Stimulated activated CD8-positive, alpha-beta memory T cell treated with anti-CD3 and anti-CD28 coated beads, Interleukin-4, amount 100 ng/mL, for 1 hour (primary cell): Measurements from ENCODE around the gene SYNGAP1.
A peak's percentile ranks its signal among the peaks of the same experiment; 100 is the strongest.

ENCODE experiments used
- DNase-seq, 2 donors: peaks; one replicate each; pipeline ENCODE4 v3.0.0-alpha.2; 2020; ENCODE audit warnings: low read depth in 2 of 2, low spot score in 1 of 2

Gene SYNGAP1

DNA sequence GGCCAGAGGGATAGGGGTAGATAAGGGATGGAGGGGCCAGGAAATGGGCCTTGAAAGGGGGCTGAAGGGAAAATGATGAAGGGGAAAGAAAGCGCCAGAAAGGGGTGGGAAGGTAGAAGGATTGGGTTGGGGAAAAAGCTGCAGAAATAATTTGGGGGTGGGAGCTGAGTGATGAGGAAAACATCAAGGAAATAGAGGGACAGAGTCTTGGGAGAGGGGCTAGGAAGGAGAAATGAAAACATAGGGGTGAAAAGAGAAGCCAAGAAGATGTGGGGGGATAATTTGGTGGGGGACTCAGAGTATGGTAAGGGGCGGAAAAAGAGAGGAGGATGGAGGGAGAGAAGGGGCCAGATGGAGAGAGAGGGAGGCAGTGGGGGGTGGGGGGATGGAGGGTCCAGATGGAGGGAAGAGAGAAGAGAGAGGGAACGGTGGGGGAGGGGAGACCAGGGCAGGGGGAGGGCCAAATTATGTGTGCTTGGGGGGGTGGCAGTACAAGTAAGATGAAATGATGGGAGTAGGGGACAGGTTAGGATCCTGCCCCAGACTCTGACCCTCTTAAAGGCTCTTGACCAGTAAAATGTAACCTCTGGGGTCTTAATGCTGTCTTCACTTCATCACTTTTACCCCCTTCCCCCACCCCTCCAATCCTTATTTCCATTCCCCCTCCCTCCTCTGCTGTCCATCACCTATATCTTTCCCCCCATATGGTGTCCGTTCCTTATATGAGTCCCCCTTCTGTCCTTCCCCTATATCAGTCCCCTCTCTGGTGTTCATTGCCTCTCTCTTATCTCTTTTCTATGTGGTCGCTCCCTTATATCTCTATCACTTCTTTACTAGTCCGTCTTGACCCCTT lies 852 bp downstream of the SYNGAP1 start:
- DNase-seq: no peak

DNA sequence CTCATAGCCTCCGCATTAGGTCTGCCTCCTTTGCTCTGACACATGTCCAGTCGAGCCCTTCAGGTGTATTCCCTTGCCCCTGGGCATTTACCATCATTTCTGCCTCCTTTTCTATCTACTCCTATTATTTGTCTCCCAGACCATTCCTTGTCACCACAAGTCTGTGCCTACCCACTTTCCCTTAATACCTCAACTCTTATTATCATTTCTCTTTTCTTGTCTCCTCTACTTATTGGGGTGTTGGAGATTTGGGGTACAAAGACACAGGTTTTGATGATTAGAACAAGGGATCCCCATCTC lies 1.4 kb downstream of the SYNGAP1 start:
- DNase-seq: no peak

DNA sequence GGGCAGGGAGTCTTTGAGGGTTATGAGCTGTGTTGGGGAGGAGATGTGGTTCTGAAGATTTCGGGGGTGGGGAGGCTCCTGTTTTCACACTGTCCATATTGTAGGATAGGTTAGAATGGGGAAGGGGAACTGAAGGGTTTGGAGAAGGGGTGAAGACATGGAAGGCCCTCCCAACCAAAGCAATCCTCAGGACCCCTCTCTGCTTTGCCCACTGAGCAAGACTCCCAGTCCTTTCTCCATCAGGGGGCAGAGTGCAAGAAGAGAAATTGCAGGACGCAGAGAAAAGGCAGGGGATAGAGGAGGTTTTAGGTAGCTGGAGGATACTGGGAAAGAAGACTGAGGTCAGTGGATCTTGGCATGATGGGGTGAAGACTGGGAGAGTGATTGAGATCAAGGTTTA lies 3.9 kb downstream of the SYNGAP1 start:
- DNase-seq: no peak

DNA sequence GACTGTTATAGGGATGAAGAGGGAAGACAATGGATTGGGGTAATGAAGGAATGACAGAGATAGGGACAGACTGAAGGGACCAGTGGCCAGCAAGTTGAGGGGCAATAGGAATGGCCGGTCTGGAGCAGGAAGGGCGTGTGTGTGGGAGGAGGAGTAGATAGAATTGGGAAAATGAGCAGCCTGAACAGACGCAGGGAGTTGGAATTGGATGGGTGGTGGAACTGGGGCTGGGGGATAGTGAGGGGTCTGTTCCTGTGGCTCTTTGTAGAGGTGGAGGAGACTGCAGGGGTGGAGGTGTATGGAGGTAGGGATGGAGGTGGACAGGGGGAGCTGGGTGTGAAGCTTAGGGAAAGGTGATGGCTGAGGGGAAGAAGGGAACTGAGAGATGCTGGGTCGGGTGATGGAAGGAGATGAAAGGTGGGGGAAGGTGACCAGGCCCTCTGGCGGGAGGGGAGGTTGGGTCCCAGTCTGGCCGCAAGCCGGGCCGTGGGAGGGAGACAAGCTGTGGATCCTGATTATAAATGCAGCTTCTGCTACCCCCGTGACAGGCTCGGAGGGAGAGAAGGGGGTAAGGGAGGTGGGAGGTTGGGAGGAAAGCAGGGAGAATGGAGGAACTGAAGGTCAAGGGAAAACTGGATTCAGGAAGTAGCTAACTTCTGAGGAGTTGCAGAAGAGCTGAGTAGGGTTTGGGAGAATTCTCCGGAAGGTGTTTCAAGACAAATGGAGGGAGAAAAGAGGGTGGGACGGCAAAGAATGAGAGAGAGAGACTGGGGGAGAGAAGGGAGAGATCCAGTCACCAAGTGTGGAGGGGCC lies 5.2 kb downstream of the SYNGAP1 start:
- DNase-seq: no peak

DNA sequence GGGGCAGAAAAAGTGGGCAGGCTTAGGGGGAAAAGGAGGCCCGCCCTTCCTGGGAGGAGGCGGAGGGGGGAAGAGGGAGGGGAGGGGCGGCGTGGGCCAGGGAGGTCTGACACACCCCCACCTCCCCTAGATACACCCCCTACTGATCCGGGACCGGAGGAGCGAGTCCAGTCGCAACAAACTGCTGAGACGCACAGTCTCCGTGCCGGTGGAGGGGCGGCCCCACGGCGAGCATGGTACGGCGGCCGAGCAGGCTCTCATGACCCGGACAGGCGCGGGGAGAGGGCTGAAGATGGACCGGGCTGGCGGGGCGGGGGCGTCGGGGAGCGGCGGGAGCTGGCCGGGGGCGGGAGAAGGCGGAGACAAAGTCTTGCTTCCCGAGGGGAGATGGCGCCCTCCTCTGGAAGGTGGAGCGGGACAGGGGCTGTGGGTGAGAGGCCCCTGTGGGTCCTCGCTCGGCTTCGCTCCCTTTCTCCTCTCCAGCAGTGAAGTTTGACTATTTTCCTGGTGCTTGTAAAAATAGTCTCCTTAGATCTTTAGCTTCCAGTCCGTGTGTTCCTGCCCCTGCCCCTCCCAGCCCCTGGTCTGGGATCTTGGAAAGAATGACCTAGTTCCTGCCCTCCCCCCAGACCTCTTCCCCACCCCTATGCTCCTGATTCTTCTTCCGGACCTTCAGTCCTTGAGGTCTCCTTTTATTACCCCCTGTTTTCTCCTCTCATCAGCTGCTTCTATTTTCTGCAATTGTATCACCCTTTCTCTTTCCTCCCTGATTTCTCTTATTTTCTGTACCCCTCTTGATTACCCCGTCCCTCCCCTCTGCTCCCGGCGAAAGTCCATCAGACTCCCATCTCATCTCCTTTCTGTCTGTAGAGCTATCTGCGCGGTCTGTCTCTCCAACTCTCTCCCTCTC lies 6.1 kb downstream of the SYNGAP1 start:
- peak; percentile 60 to 67 for DNase-seq

GRCh38 chr6:33426590-33427511 lies 7.0 kb downstream of the SYNGAP1 start:
- DNase-seq: no peak

- DNase-seq: no peak
Observed at GRCh38 chr6:33427585-33428223, 7.8 kb downstream of the SYNGAP1 start.

- DNase-seq: no peak
Observed at GRCh38 chr6:33428224-33428965, 8.5 kb downstream of the SYNGAP1 start.

DNA sequence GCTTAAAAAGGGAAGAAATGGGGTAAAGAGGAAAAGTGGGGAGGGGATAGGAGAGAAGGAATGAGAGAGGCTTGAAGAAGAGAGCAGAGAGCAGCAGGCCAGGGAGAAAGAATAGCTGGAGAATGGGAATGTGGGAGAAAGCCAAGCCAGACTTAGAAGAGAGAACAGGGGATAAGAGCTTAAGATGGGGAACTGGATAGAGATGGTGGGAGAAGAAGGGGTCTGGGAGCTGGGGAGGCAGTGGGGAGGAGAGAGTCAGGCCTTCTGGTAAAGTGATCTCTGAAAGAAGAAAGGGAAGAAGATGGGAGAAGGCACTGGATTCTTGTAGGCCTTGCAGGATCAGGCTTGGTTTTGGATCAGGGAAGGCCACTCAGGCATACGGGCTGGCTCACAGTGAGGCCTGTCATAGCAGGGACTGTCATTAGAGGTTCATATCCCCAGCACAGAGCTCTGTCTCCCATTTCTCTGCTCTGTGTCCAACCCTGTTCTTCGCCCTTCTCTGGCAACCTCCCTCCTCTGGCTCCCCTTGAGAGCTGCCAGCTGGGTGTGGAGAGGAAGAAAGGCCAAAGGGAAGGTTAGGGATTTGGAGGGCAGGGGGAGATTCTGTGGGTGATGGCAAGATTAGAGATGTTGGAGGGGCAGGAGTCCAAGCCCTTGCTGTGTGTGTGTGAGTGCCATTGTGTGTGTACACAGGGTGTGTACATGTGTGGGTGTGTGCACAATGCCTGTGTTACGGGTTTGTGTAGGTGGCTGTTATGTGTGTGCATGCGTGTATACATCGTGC lies 9.3 kb downstream of the SYNGAP1 start:
- DNase-seq: no peak

DNA sequence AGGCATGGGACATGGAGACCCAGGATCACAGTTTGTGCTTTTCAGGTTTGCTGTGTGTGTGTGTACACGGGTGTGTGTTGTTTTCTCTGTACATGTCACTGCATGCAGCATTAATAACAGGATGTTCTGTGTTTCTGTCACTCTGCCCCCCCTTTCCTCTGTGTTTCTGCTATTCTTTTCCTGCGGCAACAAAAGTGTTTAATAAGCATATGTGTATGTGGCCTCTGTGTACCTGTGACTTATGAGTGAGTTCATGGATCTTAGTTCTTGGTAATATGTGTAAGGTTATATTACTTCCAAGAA lies 9.8 kb downstream of the SYNGAP1 start:
- no peak for DNase-seq

- DNase-seq: no peak
Observed at GRCh38 chr6:33430334-33430733, 10.5 kb downstream of the SYNGAP1 start.

DNA sequence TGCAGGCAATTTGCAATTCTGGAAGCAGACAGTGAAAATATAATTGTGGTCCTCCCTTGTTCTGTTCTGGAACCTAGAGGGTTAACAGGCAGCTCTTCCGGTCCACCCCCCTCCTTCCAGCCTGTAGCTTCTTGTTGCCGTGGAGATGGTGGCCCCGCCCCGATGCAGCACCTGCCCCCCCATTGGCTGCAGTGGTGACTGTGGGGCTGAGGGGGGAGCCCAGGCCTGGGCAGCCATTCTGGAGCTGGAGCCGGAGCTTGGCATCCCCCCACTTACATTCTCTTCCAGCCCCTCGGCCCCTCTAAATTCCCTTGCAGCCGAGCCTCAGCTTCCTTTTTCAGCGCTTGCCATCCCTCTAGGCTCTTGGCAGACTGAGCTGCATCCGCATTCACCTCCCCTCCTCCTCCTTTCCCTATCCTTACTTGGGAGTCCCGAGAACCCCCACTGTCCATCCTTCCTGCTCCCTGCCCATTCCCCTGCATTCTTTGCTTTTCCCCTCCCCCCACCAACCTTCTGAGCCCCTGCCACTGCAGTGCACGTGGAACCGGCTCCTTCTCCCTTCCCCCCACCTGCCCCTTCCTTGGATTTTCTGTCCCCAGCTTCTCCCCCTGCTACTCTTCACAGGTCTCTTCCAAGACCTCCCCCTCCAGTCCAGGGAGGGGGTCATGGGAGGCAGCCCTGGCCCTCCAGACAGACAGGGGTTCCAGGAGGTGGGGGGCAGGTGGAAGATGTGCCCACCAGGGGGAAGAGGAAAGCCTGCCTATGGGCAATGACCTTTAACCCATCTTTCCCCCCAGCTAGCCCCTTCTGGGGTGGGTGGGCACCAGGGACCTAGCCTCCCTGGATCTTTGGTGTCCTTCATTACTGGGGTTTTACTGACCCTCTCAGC lies 11.4 kb downstream of the SYNGAP1 start:
- peak; percentile 62 to 69 for DNase-seq

DNA sequence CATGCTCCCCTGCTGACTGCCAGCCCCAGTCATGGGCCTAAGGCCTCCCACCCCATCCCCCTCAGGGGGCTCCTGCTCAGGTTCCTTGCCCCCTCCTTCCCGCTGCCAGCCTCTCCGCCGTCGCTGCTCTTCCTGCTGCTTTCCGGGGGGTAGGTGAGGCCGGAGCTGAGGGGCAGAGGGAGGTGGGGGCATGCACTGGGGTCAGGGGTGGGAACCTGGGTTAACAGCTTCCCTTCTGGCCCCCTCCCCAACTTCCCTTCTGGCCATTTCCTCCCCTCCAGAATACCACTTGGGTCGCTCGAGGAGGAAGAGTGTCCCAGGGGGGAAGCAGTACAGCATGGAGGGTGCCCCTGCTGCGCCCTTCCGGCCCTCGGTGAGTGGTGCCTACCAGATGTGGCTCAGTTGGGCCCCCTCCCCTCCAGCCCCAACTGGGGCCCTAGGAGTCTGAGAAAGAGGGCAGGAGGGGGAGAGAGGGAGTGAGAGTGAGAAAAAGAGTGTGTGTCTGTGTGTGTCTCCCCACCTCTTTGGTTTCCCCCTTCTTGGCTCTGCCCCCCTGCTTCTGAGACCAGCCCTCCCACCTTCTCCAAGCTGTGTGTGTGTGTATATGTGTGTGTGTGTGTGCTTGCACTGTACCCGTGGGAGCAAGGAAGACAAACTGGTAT lies 12.1 kb downstream of the SYNGAP1 start:
- no peak for DNase-seq

DNA sequence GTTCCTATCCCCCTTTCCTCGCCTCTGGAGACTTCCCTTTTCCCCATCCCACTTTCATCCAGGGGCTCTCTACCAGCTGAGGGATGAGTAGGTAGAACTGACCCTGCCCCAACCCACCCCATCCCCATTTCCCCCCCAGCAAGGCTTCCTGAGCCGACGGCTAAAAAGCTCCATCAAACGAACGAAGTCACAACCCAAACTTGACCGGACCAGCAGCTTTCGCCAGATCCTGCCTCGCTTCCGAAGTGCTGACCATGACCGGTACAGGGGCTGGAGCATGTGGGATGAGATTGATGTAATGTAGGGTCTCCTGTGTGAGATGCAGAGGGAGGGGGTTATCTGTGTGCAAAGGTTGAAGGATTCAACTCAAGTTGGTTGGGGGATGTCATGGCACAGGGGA lies 12.7 kb downstream of the SYNGAP1 start:
- DNase-seq: no peak

DNA sequence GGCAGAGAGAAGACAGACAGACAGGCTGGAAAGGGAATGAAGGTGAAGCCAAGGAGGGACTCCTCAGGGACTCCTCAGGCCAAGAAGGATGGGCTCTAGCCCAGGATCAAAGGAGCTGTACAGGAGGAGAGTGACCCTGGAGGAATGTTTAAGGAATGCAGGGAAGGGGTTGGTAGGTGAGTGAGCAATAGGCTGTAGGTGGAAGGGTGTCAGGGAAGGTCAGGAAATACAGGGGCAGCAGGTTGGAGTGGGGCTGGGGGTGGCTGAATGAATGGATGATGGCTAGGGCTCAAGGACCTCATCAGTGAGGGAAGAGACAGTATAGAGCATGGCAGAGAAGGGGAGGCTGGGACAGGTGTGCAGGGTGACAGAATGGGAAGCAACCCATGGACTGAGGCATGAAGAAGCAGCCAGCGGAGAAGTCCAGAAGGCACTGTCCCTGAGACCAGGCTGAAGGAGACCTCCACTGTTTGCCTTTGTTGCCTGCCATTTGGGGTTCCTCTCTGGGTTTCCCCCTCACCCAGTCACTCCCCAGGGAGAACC lies 13.2 kb downstream of the SYNGAP1 start:
- DNase-seq: no peak

DNA sequence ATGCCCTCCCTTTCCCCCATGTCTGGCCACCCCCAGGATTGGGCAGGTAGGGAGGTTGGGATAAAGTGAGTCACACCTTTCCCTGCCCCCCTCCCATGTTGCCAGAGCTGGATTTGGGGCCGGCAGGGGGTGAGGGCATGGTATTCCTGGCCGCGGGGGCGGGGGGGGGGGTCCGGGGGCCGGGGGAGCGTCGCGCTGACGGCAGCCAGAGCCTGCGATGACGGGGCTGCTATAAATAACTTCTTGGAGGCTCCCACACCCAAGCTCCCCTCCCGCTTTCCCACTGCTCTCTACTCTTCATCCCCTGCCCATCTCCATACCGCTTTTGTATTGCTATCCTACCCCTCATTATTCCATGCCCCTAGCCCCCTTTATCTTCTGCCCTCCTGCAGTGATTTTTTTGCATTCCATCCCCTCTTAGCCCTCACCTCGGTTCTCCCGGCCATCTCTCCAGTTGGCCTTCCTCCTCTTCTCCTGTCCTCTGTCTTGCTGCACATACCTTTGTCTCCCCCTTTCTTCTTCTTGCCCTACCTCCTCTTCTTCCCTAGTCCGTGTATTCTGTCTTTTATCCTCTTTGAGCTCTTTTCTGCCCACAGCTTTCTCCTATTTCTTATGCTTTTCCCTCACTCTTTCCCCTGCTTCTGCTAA lies 13.8 kb downstream of the SYNGAP1 start:
- DNase-seq: no peak
